Measurements from ENCODE around the gene NDUFA7.
"Not testable (repeated sequence)": the region's sequence is repeated elsewhere in the genome, so short reads cannot be mapped to it uniquely, and the experiment has no call there.

The NDUFA7 gene

DNA sequence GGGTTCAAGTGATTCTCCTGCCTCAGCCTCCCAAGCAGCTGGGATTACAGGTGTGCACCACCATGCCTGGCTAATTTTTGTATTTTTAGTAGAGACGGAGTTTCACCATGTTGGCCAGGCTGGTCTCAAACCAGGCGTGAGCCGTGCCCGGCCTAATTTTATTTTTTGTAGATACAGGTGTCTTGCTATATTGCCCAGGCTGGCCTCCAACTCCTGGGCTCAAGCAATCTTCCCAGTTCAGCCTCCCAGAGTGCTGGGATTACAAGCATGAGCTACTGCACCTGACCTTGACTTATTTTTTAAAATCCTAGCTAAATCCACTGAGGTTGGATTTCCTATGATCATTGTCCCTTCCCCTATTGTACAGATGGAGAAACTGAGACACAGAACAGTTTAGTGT, 20.3 kb upstream of the NDUFA7 start:
- DNase-seq, result not testable (repeated sequence)

DNA sequence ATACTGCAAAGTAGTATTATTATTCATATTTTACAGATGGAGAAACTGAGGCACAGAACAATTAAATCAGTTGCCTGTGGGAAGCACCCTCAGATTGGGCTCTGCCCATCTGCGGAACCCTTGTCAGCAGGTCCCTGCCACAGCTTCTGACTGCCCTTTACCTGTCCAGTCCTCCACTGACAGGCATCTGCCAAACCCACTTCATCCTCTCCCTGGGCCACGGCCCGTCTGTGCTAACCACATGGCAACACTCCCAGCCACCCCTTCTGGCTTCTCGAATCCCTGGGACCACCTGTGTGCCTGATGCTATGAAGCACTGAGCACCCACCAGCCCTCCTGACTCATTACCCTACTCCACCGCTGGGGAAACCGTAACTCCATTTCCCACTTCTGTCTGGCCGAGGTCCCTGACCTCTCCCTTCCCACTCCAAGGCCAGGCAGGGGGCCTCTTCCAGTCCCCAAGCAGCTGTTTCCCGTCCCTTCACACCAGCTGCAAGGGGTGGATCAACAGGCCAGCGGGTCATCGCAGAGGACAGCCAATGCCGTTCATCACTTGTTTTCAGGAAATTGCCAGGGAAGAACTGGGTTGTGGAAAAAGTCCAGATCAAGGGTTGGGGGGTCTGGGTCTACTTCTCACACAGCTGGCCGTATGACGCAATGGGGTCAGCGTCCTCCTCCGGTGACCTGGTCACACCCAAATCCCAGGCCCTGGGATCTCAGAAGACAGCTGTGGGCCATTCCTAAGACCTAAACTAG, 19.3 kb upstream of the NDUFA7 start:
- no peak for DNase-seq

DNA sequence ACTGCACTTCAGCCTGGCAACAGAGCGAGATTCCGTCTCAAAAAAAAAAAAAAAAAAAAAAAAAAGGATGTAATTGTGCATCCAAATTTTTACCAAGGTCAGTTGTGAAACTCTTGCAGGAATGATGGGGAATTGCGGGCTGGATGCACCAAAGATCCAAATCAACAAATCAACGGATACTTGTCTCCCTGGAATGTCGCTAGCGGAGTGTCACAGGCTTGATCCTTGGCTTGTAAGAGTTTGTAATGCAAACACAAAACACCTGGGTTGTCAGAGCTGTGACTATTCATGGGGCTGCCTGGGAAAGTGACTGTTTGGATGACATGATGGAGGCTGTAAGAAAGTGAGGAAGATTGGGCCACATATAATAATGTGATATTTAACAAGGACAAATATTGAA, 17.7 kb upstream of the NDUFA7 start:
- no peak for DNase-seq

DNA sequence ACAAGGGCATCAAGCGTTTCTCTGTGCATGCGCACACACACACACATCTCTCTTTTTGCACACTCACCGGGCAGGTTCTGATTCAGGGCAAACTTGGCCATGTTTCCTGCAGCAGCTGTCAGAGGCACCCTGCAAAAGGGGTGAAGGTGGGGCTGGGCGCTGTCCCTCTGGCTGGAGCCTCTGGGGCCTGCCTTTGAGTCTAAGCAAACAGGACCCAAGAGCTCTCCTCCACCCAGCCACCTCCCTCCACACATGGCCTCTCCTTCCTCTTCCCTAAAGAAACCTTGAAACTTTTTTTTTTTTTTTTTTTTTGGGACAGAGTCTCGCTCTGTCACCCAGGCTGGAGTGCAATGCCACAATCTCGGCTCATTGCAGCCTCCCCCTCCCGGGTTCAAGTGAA, 16.6 kb upstream of the NDUFA7 start:
- no peak for DNase-seq

DNA sequence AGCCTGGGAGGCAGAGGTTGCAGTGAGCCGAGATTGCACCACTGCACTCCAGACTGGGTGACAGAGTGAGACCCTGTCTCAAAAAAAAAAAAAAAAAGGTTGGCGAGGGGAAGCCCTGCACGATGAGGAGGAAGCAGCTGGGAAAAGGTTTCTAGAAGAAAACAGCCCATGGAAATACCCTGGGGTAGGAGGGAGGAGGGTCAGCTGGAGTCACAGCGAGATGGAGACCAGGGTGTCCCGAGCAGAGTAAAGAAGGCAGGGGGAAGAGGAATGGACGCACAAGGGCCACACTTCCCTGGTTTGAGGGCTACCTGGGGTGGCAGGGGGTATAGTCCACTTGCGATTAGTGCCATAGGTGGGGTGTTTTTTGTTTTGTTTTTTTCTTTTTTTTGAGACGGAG, 15.5 kb upstream of the NDUFA7 start:
- DNase-seq, result no peak

DNA sequence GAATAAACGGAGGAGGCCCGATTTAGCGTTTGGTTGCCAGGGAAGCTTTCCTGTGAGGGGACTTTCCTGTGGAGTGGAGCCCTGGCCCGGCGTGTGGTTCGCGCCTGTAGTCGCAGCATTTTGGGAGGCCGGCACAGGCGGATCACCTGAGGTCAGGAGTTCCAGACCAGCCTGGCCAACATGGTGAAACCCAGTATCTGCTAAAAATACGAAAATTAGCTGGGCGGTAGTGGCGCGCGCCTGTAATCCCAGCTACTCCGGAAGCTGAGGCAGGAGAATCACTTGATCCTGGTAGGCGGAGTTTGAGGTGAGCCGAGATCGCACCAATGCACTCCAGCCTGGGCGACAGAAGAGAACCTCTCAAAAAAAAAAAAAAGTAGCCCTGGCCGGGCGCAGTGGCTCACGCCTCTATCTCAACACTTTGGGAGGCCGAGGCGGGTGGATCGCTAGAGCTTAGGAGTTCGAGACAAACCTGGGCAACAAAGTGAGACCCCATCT, 14.9 kb upstream of the NDUFA7 start:
- no peak for DNase-seq

DNA sequence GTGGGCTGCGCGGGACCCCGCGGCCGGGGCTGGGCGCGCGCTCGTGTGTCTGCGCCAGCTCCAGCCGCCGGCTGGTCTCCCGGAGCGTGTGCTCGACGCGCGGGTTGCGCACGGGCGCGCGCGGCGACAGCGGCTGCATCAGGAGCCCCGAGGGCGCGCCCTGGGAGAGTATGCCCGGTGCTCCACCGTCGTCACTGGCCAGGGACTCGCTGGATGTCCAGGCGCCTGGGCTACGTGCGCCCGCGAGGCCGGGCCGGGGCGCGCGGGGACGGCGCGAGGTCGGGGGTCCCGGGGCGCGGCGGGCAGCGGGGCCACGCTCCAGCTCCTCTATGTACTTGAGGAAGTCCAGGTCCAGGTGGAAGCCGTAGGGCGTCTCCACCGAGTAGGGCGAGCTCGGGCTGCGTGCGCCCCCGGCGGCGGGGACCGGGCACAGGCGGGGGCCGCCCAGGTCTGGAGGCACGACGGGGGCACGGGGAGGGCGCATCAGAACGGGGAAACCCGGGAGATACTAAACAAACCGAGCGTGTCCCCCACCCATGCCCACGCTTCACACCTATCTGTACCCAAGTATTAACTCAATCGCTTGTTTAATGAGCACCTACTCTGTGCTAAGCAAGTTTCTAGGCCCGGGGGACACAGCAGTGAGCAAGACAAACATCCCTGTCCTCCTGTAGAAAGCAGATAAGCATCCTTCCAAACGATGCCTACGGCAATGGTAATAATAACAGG, 14.3 kb upstream of the NDUFA7 start:
- DNase-seq, result no peak

DNA sequence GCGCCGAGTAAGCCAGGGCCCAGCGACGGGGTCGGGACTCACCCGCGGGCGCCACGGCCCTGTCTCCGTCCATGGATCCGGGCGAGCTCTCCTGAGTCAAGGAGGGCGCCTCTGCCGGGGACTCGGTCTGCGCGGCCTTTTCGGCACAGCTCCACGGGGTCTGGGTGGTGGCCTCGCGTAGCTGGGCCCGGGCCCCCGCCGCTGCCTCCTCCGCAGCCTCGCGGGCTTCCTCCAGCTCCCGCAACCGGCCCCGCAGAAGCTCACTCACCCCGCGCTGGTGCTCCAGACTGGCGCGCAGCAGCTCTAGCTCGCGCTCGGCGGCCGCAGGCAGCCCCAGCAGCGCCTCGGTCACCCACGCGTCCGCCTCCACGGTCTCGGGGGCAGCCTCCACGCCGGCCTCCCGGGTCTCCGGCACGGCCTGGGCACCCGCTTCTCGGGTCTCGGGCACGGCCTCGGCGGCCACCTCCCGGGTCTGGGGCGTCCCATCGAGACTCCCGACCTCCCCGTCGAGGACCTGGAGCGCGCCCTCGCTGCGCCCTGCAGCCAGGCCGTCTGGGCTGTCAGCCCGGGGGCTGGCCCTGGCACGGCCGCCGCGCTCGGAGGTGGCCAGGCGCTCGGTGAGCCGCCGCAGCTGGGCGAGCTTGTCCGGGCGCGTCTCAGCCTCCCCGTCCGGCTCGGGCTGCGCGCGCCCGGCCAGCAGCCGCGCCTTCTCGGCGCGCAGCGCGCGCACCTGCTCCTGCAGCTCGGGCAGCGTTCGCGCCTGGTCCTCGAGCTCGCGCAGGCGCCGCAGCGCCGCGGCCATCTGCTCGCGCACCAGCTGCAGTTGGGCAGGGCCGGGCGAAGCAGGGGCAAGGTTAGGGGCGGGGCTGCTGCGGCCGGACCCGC, 13.5 kb upstream of the NDUFA7 start:
- DNase-seq, result no peak

DNA sequence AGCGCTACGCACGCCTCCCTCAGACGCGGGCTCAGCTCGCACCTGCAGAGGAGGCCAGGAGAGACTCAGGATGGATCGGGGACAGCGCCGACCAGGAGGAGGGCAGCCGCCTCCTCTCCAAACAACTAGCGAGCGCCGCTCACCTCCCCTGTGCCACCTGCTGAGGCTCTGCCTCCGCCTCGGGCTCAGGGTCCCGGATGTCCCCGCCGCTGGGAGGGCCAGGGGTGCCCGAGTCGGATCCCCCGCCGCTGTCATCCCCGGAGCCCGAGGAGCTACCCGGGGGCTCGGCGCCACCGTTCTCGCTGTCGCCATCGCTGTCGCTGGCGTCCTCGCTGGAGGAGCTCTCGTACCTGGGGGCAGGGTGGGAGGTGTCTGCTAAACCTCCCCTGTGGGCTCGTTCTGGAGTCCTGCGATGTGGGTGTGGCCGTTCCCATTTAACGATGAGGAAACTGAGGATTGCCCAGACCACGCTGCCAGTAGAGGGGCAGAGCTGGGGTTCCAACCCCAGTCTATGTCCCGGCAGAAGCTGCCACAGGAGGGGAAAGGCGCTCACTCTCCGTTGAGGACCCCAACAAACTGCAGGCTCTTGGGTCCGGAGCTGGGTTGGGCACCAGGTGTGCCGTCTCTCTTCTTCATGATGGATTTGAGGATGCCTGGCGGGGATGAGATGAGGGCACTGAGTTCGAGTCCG, 12.7 kb upstream of the NDUFA7 start:
- no peak for DNase-seq

DNA sequence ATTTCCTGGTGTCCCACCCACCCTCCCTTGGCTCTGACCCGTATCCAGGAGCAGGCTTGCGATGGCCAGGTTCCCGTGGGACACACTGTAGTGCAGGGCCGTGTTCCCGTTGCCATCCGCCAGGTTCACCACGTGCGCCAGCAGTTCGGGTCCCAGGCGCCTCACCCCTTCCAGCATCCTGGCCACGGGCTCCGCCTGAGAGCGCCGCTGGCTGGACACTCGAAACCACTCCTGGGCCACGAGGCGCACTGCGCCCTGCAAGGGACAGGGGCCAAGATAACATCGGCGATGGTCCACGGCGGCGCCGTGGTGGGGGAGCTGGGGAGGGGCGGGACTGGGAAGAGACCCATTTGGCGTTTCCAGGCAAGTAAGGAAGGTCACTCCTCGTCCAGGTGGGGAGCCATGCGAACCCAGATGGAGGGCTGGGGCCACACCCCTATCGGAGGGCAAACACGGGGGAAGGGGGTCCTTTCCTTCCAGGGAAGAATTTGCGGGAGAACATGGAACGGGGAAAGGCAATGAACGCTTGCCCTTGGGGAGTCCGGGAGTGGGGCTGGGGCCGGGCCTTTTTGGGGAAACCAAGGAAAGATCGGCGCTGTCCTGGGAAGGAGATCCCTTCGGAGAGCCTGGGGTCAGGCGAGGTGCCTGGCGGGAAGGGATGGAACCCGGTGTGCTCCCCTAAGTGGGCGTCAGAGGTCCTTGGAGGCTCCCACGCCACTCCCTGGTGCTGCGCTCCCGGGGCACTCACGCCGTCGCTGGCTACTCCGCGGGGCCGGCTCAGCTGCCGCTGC, 12.0 kb upstream of the NDUFA7 start:
- no peak for DNase-seq

DNA sequence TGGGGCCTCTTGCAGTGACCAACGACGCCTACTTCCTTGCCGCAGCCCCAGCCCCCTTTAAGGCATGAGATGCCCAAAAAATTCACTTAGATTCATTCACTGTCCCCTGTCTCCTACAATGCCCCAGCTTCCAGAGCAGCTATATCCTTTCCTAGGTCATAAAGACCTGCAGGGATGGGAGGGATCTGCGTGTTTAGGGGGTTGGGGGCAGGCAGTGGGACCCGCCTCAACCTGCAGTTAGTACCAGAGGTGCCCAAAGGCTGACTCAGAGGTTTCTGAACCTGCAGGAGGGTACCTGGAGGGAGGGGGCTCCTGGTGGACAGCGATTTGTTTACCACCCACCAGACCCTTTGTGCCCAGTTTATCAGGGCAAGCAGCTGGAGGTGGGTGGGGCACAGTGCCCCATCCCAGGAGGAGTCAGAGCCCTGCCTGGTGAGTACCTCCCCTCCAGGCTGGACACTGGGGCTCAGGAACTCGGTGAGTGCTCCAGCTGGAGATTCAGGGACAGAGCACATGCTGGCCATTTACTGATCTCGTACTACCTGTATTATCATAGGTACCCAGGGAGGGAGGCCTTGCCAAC, 10.2 kb upstream of the NDUFA7 start:
- no peak for DNase-seq

DNA sequence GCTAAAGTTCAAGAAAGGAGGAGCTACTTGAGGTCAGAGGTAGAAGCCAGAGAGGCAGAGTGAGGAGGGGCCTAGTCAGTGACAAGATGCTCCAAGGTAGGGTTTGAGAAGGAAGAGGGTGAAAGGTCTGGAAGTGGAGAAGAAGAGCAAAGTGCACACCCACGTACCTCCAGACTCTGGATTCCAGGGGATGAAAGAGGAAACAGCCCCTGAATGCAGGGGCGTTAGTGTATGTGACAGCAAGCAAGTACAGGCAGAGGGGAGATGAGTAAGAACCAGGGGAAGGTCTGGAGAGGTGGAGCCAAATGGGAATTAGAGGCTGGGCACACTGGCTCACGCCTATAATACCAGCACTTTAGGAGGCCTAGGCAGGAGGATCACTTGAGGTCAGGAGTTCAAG, 8.8 kb upstream of the NDUFA7 start:
- DNase-seq, result no peak

DNA sequence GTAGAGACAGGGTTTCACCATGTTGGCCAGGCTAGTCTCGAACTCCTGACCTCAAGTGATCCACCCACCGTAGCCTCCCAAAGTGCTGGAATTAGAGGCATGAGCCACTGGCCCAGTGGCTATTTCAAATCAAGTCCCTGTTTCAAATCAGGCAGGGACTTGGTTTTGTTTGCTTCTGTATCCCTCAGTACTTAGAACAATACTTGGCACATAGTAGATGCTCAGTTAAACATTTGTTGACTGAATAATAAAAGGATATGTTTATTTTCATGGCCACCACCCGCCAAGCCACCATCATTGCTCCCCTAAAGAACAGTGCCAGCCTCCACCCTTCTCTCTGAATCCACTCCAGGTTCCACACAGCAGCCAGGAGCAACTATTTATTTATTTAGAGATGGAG, 4.3 kb upstream of the NDUFA7 start:
- DNase-seq, result no peak

DNA sequence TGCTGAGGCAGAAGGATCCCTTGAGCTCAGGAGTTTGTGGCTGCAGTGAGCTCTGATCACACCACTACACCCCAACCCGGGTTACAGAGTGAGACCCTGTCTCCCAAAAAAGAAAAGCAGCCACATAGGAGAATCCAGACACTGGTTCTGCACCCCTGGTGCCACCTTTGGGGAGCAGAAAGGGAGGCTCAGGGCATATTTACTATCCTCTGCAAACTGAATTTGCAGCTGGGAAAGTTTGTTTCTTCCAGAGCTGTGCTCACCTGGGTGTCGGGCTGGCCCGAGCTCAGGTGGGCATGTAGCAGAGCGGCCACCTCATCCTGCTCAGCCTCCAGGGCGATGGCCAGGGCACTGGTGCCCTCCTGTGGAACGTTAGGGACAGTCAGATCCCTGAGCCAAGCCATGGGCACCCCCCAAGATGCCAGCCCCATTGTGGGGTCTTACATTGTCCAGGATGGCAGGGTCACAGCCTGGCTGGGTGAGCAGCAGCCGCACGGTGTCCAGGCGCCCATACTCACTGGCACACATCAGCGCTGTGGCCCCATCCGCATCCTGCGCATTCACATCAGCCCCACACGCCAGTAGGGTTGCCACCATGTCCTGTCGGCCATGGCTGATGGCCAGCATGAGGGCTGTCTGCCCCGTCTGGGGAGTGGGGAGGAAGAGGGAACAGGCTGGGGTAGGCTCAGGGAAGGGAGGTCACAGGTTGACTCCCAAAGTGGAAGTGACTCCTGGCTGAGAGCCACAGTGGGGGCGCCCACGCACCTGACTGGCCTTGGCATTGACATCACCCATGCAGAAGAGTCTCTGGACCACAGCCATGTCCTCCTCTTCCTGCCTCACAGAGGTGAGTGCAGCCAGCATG, 3.2 kb upstream of the NDUFA7 start:
- no peak for DNase-seq

DNA sequence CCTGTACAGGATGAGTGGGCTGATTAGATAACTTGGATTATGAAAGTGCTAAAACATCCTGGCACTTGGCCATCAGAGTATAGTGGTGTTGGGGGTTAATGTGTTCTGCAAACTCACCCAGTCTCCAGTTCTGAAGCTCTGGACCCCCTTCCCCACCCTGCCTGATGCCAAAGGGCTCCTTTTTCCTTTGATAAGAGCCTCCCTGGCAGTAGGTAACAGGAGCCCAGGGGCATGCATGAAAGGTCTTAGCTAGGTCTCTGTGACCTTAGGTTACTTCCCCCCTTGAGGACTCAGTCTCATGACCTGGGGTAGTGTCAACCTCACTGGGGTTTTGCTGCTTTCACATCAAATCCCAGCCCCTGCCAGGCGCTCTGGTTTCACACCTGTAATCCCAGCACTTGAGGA, 2.6 kb upstream of the NDUFA7 start:
- no peak for DNase-seq

DNA sequence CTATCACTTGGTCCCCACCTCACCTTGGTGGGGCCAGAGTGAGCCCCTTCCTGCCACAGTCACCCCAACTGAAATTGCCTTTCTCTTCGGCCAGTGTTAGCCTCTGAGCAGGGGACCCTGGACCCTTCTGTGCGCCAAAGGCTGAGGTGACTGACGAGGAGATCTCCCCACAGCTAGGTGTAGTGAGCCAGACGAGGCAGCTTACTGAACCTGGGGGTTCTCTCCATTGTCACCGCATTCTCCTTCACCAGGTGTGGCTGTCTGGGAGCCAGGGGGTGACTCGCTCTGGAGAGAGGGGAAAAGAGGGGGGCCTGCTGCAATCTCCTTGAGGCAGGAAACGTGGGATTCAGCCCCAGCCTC, 1.4 kb upstream of the NDUFA7 start:
- DNase-seq, result no peak

DNA sequence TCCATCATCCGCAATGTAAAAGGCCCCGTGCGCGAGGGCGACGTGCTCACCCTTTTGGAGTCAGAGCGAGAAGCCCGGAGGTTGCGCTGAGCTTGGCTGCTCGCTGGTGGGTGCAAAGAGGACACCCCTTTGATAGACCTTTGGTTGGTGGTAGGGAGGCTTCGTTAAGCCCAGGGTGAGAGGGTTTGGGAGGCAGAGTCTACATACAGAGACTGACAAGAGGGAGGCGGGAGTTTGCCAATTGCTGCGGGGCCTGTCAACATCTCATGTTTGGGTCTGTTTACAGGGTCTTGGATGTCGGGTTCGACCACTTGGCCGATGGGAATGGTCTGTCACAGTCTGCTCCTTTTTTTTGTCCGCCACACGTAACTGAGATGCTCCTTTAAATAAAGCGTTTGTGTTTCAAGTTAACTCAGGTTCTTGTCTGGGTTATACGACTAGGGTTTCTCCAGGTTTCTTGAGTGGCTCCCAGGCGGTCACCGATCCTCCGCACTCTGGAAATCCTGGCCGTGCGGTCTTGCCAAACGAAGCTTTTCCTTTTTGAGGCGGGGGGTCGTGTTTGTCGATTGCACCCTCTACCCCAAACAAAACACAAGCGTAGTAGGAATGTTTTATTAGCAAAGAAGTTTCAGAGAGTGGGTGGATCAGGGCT, 937 bp upstream of the NDUFA7 start:
- no peak for DNase-seq

DNA sequence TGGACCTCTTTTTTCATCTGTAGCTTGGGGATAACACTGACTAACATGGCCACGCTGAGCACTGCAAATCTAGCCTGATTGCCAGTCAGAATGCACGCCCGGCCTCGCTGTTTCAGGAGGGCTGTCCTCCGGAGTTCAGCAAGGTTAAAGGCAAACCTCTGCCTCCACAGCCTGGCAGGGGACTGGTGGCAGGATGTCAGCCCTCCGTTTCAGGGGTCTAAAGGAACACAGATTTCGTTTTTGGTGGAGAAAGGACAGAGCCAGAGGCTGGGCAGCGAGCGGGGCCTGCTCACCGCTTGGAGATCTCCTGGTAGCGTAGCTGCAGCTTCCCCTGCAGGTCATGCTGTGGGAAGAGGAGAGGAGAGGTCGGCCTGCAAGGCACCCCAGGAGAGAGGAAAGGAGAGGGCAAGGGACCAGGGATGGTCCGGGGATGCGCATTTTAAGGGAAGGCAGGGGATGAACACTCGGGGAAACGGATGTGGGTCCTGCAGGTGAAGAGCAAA, 560 bp downstream of the NDUFA7 start:
- no peak for DNase-seq

DNA sequence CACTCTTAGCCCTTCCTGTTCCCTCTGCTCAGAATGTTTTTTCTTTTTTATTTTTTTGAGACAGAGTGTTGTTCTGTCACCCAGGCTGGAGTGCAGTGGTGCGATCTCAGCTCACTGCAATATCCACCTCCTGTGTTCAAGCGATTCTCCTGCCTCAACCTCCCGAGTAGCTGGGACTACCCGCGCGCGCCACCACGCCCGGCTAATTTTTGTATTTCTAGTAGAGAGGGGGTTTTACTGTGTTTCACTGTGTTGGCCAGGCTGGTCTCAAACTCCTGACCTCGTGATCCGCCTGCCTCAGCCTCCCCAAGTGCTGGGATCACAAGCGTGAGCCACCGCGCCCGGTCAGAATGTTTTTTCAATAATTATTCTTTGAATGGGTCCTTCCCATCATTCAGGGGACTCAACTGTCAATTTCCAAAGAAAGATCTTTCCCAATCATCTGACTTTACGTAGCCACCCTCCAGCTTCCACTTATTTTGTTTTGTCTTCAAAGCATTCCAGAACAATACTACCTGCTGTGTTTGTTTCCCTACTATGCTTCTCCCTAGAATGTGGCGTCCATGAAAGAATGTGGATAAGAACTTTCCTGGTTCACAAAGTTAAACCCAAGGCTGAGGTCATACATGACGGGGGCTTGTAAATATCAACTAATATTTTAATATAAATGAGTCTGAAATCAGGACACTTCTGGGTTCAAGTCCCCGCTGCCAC, 1.2 kb downstream of the NDUFA7 start:
- no peak for DNase-seq
